Esophagus muscularis mucosa (tissue), 4 donors: Measurements from ENCODE around the gene PDE1A. TPM values are rescaled to one million over a fixed set of nuclear protein-coding genes. Genes with fewer than 3 reads are reported as not detected.

Experiments used
- DNase-seq: peaks from one replicate; pipeline ENCODE4 v3.0.0-alpha.2; 2017; ENCODE audit errors: extremely low spot score
- H3K27ac ChIP-seq, 4 donors: fragments of 200-600 bp; sonication (generic); replicated peaks in 1 of 4; 1 replicate in 3 of 4; 2 replicates in 1 of 4; pipeline ENCODE4 v1.5.1; 2016 to 2019; ENCODE audit warnings: mild to moderate bottlenecking in 1 of 4
- H3K27me3 ChIP-seq, 4 donors: fragments of 200-600 bp; sonication (generic); one replicate each; pipeline versions ENCODE4 v1.5.1 to v1.6.0; 2016 to 2019
- H3K36me3 ChIP-seq, 4 donors: fragments of 200-600 bp; sonication (generic); one replicate each; pipeline ENCODE4 v1.5.1; 2016 to 2019
- H3K4me1 ChIP-seq, 4 donors: fragments of 200-600 bp; sonication (generic); one replicate each; pipeline ENCODE4 v1.5.1; 2016 to 2019
- H3K4me3 ChIP-seq, 4 donors: fragments of 200-600 bp; sonication (generic); 1 replicate in 2 of 4; 2 replicates in 2 of 4; pipeline ENCODE4 v1.5.1; 2016 to 2019; ENCODE audit warnings: mild to moderate bottlenecking in 4 of 4, moderate library complexity in 1 of 4
- H3K9me3 ChIP-seq, 4 donors: fragments of 200-600 bp; sonication (generic); 1 replicate in 3 of 4; 2 replicates in 1 of 4; pipeline ENCODE4 v1.5.1; 2016 to 2019
- EP300 ChIP-seq: sonication (generic); formaldehyde crosslinking; IDR thresholded peaks from one replicate; pipeline ENCODE4 v1.6.1; 2017; ENCODE audit warnings: antibody characterized with exemption
- POLR2A ChIP-seq: fragments of 450-650 bp; IDR thresholded peaks from one replicate; pipeline ENCODE4 v1.6.1; 2017; ENCODE audit warnings: antibody characterized with exemption, moderate library complexity, mild to moderate bottlenecking, low read depth
- POLR2AphosphoS5 ChIP-seq, 2 donors: sonication (generic); formaldehyde crosslinking; IDR thresholded peaks; one replicate each; pipeline ENCODE4 v1.6.1; 2017; ENCODE audit warnings: antibody characterized with exemption in 2 of 2
- WGBS: methylation state at CpG from one replicate; pipeline ENCODE4 v1.1.5; 2018; 5-methylcytosine and 5-hydroxymethylcytosine counted together
- intact Hi-C: fragments of 100-400 bp; cut with DNase I; formaldehyde crosslinking; loops from one replicate; pipeline ENCODE4 v1.15.1; 2023
- total RNA-seq, 4 donors: library from RNA; depleted of rRNA; stranded (reverse); fragments of >200 nt; gene quantifications; one replicate each; pipeline versions ENCODE4 v1.1.0 to v1.2.1, GENCODE V29; 2016
- TF ChIP-seq, protein P1 (sequence below), 3 experiments: fragments of 200-600 bp in 2 of 3; fragments of 450-650 bp in 1 of 3; sonication (generic) in 2 of 3; IDR thresholded peaks; one replicate each; pipeline ENCODE4 v1.5.1; 2017 to 2019; ENCODE audit warnings: antibody characterized with exemption in 3 of 3, mild to moderate bottlenecking in 2 of 3, moderate library complexity in 1 of 3

PDE1A gene
- total RNA-seq, 4 donors from 2014 or later = 10.2 to 13.6 (median 10.9) TPM

DNA sequence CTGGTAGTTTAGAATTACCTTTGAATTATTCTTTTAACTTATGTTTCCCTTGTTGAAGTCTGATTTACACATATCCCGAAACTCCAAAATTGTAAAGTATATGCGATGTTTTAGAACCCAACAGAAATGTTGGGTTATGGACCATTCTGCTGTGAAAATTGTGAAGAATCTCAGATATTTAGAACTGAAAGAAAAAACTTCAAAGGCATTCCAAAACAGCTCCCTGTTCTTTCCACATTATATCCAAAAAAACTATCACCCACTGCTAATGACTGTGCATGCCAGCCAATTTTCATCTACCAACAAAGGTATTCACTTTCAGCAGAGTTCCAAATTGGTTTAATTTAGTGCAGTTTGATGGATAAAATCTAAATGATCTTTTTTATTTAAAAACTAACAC lies 21.5 kb upstream of the PDE1A start:
- intact Hi-C loops = no loop called here
- peaks cover 0 to 3% (median 0%) of the 10 kb centered on the region in 4 donors for H3K4me1 ChIP-seq

DNA sequence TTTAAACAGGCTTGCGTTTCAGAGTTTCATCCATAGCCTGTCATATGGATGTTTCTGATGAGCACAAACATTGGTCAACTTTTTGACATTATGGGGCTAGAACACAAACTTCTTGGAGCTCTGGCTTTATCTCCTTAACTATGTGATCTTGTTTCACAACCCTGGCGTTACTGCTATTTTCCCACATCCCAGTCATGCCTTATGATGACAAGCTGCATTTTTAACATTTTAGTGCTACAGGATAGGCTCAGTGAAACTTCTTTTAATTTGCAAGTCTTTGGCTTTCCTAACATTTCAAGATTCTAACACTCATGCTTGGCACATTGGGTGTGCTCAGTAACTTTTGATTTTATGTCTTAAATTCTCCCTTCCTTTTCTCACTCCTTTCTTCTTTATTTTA lies 21.0 kb upstream of the PDE1A start:
- no peaks in the 10 kb centered on the region for H3K9me3 ChIP-seq
- no peaks in the 10 kb centered on the region for H3K36me3 ChIP-seq
- intact Hi-C loops = no loop called here
- no peak for DNase-seq
- no peaks in the 10 kb centered on the region for H3K27me3 ChIP-seq
- no peak overlapping the region for H3K27ac ChIP-seq
- H3K4me3 ChIP-seq = no peak overlapping the region
- 90% methylated on average over 2 of the region's 2 CpGs for WGBS
- TF ChIP-seq POLR2A (no peak), EP300 (no peak), POLR2AphosphoS5 (IDR thresholded peaks at IDR 0.05) (no peak)
- TF ChIP-seq, protein P1, sequence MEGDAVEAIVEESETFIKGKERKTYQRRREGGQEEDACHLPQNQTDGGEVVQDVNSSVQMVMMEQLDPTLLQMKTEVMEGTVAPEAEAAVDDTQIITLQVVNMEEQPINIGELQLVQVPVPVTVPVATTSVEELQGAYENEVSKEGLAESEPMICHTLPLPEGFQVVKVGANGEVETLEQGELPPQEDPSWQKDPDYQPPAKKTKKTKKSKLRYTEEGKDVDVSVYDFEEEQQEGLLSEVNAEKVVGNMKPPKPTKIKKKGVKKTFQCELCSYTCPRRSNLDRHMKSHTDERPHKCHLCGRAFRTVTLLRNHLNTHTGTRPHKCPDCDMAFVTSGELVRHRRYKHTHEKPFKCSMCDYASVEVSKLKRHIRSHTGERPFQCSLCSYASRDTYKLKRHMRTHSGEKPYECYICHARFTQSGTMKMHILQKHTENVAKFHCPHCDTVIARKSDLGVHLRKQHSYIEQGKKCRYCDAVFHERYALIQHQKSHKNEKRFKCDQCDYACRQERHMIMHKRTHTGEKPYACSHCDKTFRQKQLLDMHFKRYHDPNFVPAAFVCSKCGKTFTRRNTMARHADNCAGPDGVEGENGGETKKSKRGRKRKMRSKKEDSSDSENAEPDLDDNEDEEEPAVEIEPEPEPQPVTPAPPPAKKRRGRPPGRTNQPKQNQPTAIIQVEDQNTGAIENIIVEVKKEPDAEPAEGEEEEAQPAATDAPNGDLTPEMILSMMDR (IDR thresholded peaks at IDR 0.05) = no peak
- H3K4me1 ChIP-seq = peaks cover 0 to 3% (median 0%) of the 10 kb centered on the region in 4 donors

More for the DNA sequence above, 21.5 kb upstream of the PDE1A start:
- no peaks in the 10 kb centered on the region for H3K27me3 ChIP-seq
- H3K4me3 ChIP-seq = no peak overlapping the region
- H3K36me3 ChIP-seq = no peaks in the 10 kb centered on the region
- H3K27ac ChIP-seq = no peak overlapping the region
- WGBS = 97% methylated on average over 2 of the region's 2 CpGs
- DNase-seq = no peak
- H3K9me3 ChIP-seq = no peaks in the 10 kb centered on the region
- TF ChIP-seq POLR2A (no peak), POLR2AphosphoS5 (IDR thresholded peaks at IDR 0.05) (no peak), EP300 (no peak)
- TF ChIP-seq, protein P1 (IDR thresholded peaks at IDR 0.05) = no peak

DNA sequence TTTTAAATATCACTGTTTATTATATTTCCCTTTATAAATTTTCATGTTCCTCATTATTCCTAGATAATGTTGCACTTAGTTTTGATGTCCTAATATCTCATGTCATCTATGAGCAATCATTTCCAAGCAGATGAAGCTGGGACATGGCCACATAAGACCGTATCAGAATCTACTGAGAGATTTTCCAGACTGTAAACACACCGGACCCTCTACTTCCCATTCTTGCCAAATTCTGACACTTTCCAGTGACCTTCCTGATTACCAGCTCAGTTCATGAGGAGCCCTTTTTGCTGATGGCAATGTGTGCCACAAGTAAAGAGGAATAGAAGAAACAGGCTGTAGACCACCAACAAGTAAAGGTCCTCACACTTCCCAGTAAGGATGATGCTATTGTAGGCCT lies 20.3 kb upstream of the PDE1A start:
- no peak for DNase-seq
- no peaks in the 10 kb centered on the region for H3K36me3 ChIP-seq
- H3K9me3 ChIP-seq = no peaks in the 10 kb centered on the region
- no peaks in the 10 kb centered on the region for H3K27me3 ChIP-seq
- no peak overlapping the region for H3K4me3 ChIP-seq
- WGBS = 76% methylated on average over 2 of the region's 2 CpGs
- no peak overlapping the region for H3K27ac ChIP-seq
- TF ChIP-seq POLR2AphosphoS5 (IDR thresholded peaks at IDR 0.05) = no peak
- no peak for TF ChIP-seq POLR2A
- TF ChIP-seq EP300 = no peak
- TF ChIP-seq, protein P1 (IDR thresholded peaks at IDR 0.05) = no peak
- intact Hi-C loops = no loop called here
- peaks cover 0 to 3% (median 0%) of the 10 kb centered on the region in 4 donors for H3K4me1 ChIP-seq

DNA sequence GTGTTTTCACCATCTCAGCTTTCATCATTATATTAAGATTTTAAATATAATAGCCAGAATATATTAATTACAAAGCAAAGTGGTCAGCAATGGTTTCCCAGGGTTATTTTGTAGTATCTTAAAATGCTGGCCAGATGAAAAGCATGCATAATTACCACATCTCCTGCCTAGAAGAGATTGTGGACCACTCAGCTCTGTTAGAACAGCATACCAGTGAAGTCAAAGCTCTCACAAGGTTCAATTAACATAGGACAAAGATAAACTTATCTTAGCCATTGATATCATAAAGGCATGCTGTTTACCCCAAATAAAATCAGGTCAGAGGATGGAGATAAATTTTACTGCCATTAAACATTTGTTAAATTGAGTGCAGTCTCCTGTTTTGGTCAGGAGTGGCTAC lies 19.3 kb upstream of the PDE1A start:
- Histone ChIP-seq H3K27me3 (no peaks in the 10 kb centered on the region), H3K4me3 (no peak overlapping the region), H3K9me3 (no peaks in the 10 kb centered on the region), H3K27ac (no peak overlapping the region), H3K4me1 (peaks cover 0 to 3% (median 0%) of the 10 kb centered on the region in 4 donors), H3K36me3 (no peaks in the 10 kb centered on the region)
- TF ChIP-seq, protein P1 (IDR thresholded peaks at IDR 0.05) = no peak
- TF ChIP-seq POLR2A = no peak
- TF ChIP-seq POLR2AphosphoS5 (IDR thresholded peaks at IDR 0.05) = no peak
- TF ChIP-seq EP300 = no peak
- intact Hi-C loops = no loop called here
- DNase-seq = no peak

DNA sequence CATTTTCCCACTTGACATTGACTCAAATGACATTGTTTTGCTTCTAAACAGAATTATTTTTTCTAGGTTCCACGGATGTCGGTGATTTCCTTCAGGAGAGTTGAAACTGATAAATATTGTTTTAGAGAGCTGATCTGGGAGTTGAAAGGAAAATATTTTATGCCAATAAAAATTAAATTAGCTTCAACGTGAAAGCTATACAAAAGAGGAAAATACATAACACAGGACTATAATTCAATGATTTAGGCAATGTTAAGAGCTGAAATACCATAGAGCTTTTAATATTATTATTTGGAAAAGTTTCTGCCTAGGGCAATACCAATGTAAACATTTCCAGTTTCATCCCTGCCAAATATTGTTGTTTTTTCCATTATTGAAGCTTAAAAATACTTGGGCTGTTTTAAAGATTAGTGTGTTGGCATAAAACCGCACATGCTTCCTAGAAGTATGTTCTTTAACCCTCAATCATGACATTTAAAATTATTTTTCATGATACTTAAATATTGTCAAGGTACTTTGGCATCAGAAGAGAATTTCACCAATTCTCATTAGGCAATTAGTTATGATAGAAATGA lies 18.6 kb upstream of the PDE1A start:
- no peak for DNase-seq
- no peaks in the 10 kb centered on the region for H3K9me3 ChIP-seq
- TF ChIP-seq EP300 (no peak), POLR2A (no peak), POLR2AphosphoS5 (IDR thresholded peaks at IDR 0.05) (no peak)
- TF ChIP-seq, protein P1 (IDR thresholded peaks at IDR 0.05) = no peak
- no peaks in the 10 kb centered on the region for H3K27me3 ChIP-seq
- peaks cover 0 to 3% (median 0%) of the 10 kb centered on the region in 4 donors for H3K4me1 ChIP-seq
- H3K36me3 ChIP-seq = no peaks in the 10 kb centered on the region
- no peak overlapping the region for H3K4me3 ChIP-seq
- H3K27ac ChIP-seq = no peak overlapping the region
- WGBS = 64% methylated on average over 4 of the region's 4 CpGs
- intact Hi-C loops = no loop called here
